BJ (cell line): ENCODE results near the gene GPC6. TPM values are rescaled to one million over a fixed set of nuclear protein-coding genes. Genes with fewer than 3 reads are reported as not detected.

Source experiments
- CTCF ChIA-PET: fragments of 350-600 bp; formaldehyde crosslinking; extraction: SDS; loops from one replicate; lab custom pipeline; 2021; ENCODE audit warnings: antibody characterized with exemption, inconsistent platforms; lab: Yijun Ruan, JAX
- POLR2A ChIA-PET: fragments of 300-600 bp; sonication (Branson Sonifier 250); formaldehyde crosslinking; extraction: SDS; loops from one replicate; lab custom pipeline; 2021; ENCODE audit warnings: antibody characterized with exemption; lab: Charles Lee
- DNase-seq: peaks from one replicate; pipeline ENCODE4 v3.0.0-alpha.2; 2011; ENCODE audit warnings: low read depth
- H3K27me3 ChIP-seq: 2 replicates; pipeline ENCODE4 v1.6.0; 2011; ENCODE audit warnings: low read length; ENCODE audit not compliant: control insufficient read depth, insufficient read depth
- H3K36me3 ChIP-seq: 2 replicates; pipeline ENCODE4 v1.5.1; 2011; ENCODE audit warnings: low read length; ENCODE audit not compliant: control insufficient read depth, insufficient read depth
- H3K4me3 ChIP-seq: 2 replicates; pipeline ENCODE4 v1.5.1; 2011; ENCODE audit warnings: low read depth, mild to moderate bottlenecking, control low read depth, low read length
- polyA plus RNA-seq: library from polyadenylated mRNA; depleted of rRNA; stranded (reverse); fragments of >200 nt; gene quantifications from 2 replicates; pipeline ENCODE4 v1.2.3, GENCODE V29; 2011
- TF ChIP-seq, protein P1 (sequence below): IDR thresholded peaks from 2 replicates; pipeline ENCODE4 v1.5.1; 2011; ENCODE audit warnings: low read depth, mild to moderate bottlenecking, control low read depth, inconsistent platforms, low read length, moderate library complexity; ENCODE audit not compliant: insufficient read depth

Gene GPC6
- polyA plus RNA-seq, 1 experiment = 23.0 TPM

DNA sequence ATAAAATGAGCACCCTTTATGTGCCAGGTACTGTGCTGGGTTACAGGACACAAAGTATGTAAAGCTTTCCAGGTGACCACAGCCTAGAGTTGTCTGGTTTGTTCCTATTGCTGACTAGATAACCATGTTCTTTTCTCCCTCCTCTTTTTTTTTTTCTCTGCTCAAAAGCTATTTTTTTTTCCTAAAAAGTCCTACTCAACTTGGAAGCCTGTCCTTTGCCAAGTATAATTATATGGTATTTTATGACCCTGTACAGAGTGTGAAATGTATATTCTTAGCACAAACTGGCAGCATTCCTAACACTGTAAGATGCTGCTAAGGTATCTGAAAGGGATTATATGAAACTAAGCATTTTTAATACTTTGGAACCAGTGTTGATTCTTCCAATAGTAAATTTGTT, 171.0 kb downstream of the GPC6 start:
- TF ChIP-seq, protein P1, sequence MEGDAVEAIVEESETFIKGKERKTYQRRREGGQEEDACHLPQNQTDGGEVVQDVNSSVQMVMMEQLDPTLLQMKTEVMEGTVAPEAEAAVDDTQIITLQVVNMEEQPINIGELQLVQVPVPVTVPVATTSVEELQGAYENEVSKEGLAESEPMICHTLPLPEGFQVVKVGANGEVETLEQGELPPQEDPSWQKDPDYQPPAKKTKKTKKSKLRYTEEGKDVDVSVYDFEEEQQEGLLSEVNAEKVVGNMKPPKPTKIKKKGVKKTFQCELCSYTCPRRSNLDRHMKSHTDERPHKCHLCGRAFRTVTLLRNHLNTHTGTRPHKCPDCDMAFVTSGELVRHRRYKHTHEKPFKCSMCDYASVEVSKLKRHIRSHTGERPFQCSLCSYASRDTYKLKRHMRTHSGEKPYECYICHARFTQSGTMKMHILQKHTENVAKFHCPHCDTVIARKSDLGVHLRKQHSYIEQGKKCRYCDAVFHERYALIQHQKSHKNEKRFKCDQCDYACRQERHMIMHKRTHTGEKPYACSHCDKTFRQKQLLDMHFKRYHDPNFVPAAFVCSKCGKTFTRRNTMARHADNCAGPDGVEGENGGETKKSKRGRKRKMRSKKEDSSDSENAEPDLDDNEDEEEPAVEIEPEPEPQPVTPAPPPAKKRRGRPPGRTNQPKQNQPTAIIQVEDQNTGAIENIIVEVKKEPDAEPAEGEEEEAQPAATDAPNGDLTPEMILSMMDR = no peak
- ChIA-PET CTCF (no interaction called here), POLR2A (no interaction called here)
- H3K4me3 ChIP-seq = no peak overlapping the region
- no peaks in the 10 kb centered on the region for H3K27me3 ChIP-seq
- DNase-seq = no peak
- no peaks in the 10 kb centered on the region for H3K36me3 ChIP-seq

- CTCF ChIA-PET = no interaction called here
- TF ChIP-seq, protein P1 = no peak
- DNase-seq = no peak
- no peak overlapping the region for H3K4me3 ChIP-seq
- H3K36me3 ChIP-seq = no peaks in the 10 kb centered on the region
- POLR2A ChIA-PET = no interaction called here
- no peaks in the 10 kb centered on the region for H3K27me3 ChIP-seq
Observed at GRCh38 chr13:93398167-93399035, 171.8 kb downstream of the GPC6 start.

DNA sequence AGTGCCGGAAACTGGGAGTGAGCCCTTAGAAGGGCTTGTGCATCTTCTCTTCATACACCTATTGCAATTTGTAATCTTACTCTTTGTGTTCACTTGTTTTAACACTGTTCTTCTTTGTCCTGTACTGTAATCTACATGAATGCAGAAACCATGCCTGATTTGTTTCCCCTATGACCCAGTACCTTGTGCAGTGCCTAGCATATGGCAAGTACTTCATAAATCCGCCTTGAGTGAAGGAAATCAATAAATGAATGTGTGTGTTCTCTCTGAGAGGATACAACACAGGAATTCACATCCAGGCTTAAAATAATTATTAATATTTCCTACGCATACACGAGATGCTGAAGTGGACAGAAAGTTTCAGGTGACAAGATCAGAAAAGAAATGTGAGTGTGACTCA, 172.6 kb downstream of the GPC6 start:
- TF ChIP-seq, protein P1 = no peak
- no peak overlapping the region for H3K4me3 ChIP-seq
- ChIA-PET CTCF (no interaction called here), POLR2A (no interaction called here)
- DNase-seq = no peak
- H3K27me3 ChIP-seq = no peaks in the 10 kb centered on the region
- H3K36me3 ChIP-seq = no peaks in the 10 kb centered on the region

DNA sequence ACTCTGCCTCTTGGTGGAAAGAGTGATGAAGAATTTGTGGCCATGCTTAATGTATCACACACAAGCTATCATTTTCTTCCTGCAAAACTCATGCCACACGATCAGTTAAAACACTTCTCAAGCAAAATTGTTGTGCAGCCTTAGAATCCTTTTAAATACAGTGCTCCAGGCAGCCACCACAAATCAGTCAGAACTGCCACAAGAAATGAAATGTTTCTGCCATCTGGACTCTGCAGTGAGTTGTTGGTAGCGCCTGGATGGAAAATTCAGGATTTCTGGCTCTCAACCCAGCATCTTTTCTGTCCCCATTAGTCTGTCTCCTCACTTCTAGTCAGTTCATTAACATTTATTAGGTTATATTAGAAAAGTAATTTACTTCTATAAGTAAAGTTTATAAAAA, 179.5 kb downstream of the GPC6 start:
- ChIA-PET CTCF (no interaction called here), POLR2A (no interaction called here)
- Histone ChIP-seq H3K36me3 (no peaks in the 10 kb centered on the region), H3K27me3 (no peaks in the 10 kb centered on the region), H3K4me3 (no peak overlapping the region)
- no peak for DNase-seq
- TF ChIP-seq, protein P1 = no peak

- CTCF ChIA-PET = no interaction called here
- no peak for DNase-seq
- POLR2A ChIA-PET = no interaction called here
- TF ChIP-seq, protein P1 = no peak
- Histone ChIP-seq H3K27me3 (no peaks in the 10 kb centered on the region), H3K4me3 (no peak overlapping the region), H3K36me3 (no peaks in the 10 kb centered on the region)
Observed at GRCh38 chr13:93407551-93407950, 180.9 kb downstream of the GPC6 start.
